ENCODE measurements around the gene ADRM1. TPM values are rescaled to one million over a fixed set of nuclear protein-coding genes. Genes with fewer than 3 reads are reported as not detected.

Gene ADRM1
- total RNA-seq, 1 donor from 2014 or later = 125 TPM

GRCh38 chr20:62263396-62263795 lies 39.4 kb upstream of the ADRM1 start:
- FAIRE-seq (no peak), DNase-seq (ENCODE audit: low read depth) (no peak)
- peaks cover 6% of the 10 kb centered on the region for H3K9me3 ChIP-seq (ENCODE audit: insufficient read depth, low read depth, low read length)
- no peaks in the 10 kb centered on the region for H3K27me3 ChIP-seq (ENCODE audit: insufficient read depth, low read length)
- H3K79me2 ChIP-seq (ENCODE audit: insufficient read depth, low read length) = no peaks in the 10 kb centered on the region
- H2AFZ ChIP-seq (ENCODE audit: low read depth, low read length) = no peak overlapping the region
- peaks cover 8% of the 10 kb centered on the region for H3K36me3 ChIP-seq (ENCODE audit: insufficient read depth, low read length)
- H3K4me2 ChIP-seq (ENCODE audit: low read length) = no peak overlapping the region
- no peak overlapping the region for H3K4me3 Mint-ChIP-seq (ENCODE audit: unreplicated experiment)
- TF ChIP-seq EZH2 (IDR thresholded peaks at IDR 0.05; ENCODE audit: insufficient read depth, low read length) = no peak
- TF ChIP-seq, protein P1, sequence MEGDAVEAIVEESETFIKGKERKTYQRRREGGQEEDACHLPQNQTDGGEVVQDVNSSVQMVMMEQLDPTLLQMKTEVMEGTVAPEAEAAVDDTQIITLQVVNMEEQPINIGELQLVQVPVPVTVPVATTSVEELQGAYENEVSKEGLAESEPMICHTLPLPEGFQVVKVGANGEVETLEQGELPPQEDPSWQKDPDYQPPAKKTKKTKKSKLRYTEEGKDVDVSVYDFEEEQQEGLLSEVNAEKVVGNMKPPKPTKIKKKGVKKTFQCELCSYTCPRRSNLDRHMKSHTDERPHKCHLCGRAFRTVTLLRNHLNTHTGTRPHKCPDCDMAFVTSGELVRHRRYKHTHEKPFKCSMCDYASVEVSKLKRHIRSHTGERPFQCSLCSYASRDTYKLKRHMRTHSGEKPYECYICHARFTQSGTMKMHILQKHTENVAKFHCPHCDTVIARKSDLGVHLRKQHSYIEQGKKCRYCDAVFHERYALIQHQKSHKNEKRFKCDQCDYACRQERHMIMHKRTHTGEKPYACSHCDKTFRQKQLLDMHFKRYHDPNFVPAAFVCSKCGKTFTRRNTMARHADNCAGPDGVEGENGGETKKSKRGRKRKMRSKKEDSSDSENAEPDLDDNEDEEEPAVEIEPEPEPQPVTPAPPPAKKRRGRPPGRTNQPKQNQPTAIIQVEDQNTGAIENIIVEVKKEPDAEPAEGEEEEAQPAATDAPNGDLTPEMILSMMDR (IDR thresholded peaks at IDR 0.05; ENCODE audit: insufficient read depth, low read depth, low read length) = no peak
- no peak overlapping the region for H3K27ac Mint-ChIP-seq (ENCODE audit: unreplicated experiment)
- H3K9ac ChIP-seq (ENCODE audit: low read length) = no peak overlapping the region
- peaks cover 9% of the 10 kb centered on the region for H3K4me1 ChIP-seq (ENCODE audit: insufficient read depth, low read length)
- H4K20me1 ChIP-seq (ENCODE audit: insufficient read depth, low read length) = peaks cover 36% of the 10 kb centered on the region
- H3K4me3 ChIP-seq (ENCODE audit: insufficient read depth, low read depth, low read length) = no peak overlapping the region
- H3K9me3 Mint-ChIP-seq (ENCODE audit: unreplicated experiment) = peaks cover 4% of the 10 kb centered on the region
- peaks cover 15% of the 10 kb centered on the region for H3K4me1 Mint-ChIP-seq (ENCODE audit: low read depth, unreplicated experiment)
- H3K27me3 Mint-ChIP-seq (ENCODE audit: low read depth, unreplicated experiment) = no peaks in the 10 kb centered on the region
- no peak overlapping the region for H3K27ac ChIP-seq (ENCODE audit: low read depth, low read length)
- H3K36me3 Mint-ChIP-seq (ENCODE audit: low read depth, unreplicated experiment) = peaks cover 31% of the 10 kb centered on the region

DNA sequence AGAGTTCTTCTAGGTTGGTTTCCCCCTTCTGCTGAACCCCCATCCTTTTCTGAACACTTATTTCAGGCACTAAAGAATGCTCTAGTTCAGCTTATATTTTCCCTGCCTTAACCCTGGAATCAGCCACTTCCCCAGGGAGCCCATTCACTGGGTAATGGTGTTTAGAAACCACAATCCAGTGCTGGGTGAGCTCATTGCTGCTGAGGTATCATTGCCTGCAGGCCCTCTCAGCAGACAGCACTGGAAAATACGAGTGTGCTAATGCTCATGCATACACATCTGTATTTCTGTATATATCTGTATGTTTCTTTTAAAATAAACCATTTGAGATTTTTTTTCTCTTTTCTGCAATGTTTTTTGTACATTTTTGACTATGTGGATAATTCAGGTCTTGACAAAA lies 37.4 kb upstream of the ADRM1 start:
- Histone ChIP-seq H3K9me3 (ENCODE audit: insufficient read depth, low read depth, low read length) (peaks cover 6% of the 10 kb centered on the region), H3K27me3 (ENCODE audit: insufficient read depth, low read length) (no peaks in the 10 kb centered on the region), H3K27ac (ENCODE audit: low read depth, low read length) (no peak overlapping the region), H3K4me1 (ENCODE audit: insufficient read depth, low read length) (no peaks in the 10 kb centered on the region), H3K9ac (ENCODE audit: low read length) (no peak overlapping the region), H2AFZ (ENCODE audit: low read depth, low read length) (no peak overlapping the region), H4K20me1 (ENCODE audit: insufficient read depth, low read length) (peaks cover 30% of the 10 kb centered on the region), H3K4me2 (ENCODE audit: low read length) (no peak overlapping the region), H3K4me3 (ENCODE audit: insufficient read depth, low read depth, low read length) (no peak overlapping the region), H3K36me3 (ENCODE audit: insufficient read depth, low read length) (peaks cover 8% of the 10 kb centered on the region), H3K79me2 (ENCODE audit: insufficient read depth, low read length) (no peaks in the 10 kb centered on the region)
- FAIRE-seq (no peak), DNase-seq (ENCODE audit: low read depth) (no peak)
- TF ChIP-seq EZH2 (IDR thresholded peaks at IDR 0.05; ENCODE audit: insufficient read depth, low read length) = no peak
- TF ChIP-seq, protein P1 (IDR thresholded peaks at IDR 0.05; ENCODE audit: insufficient read depth, low read depth, low read length) = no peak
- Mint-ChIP-seq H3K4me3 (ENCODE audit: unreplicated experiment) (no peak overlapping the region), H3K27ac (ENCODE audit: unreplicated experiment) (no peak overlapping the region), H3K9me3 (ENCODE audit: unreplicated experiment) (peaks cover 4% of the 10 kb centered on the region), H3K27me3 (ENCODE audit: low read depth, unreplicated experiment) (no peaks in the 10 kb centered on the region), H3K4me1 (ENCODE audit: low read depth, unreplicated experiment) (no peaks in the 10 kb centered on the region), H3K36me3 (ENCODE audit: low read depth, unreplicated experiment) (peaks cover 27% of the 10 kb centered on the region)

DNA sequence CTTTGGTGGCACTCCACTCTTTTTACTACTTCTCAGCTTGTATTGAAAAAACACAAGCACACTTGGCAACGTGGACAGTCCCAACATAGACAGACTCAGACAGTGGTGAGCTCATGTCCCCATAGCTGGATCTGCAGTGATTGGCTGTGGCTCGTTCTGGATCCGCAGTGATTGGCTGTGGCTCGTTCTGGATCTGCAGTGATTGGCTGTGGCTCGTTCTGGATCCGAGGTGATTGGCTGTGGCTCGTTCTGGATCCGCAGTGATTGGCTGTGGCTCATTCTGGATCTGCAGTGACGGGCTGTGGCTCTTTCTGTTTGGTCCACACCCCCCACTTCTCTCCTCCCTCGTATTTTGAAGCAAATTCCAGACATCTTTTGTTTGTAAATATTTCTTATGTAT lies 36.5 kb upstream of the ADRM1 start:
- DNase-seq (ENCODE audit: low read depth) (no peak), FAIRE-seq (no peak)
- H3K4me2 ChIP-seq (ENCODE audit: low read length) = no peak overlapping the region
- Mint-ChIP-seq H3K36me3 (ENCODE audit: low read depth, unreplicated experiment) (peaks cover 27% of the 10 kb centered on the region), H3K27ac (ENCODE audit: unreplicated experiment) (no peak overlapping the region), H3K27me3 (ENCODE audit: low read depth, unreplicated experiment) (no peaks in the 10 kb centered on the region), H3K4me1 (ENCODE audit: low read depth, unreplicated experiment) (no peaks in the 10 kb centered on the region), H3K9me3 (ENCODE audit: unreplicated experiment) (peaks cover 4% of the 10 kb centered on the region), H3K4me3 (ENCODE audit: unreplicated experiment) (no peak overlapping the region)
- H3K27ac ChIP-seq (ENCODE audit: low read depth, low read length) = no peak overlapping the region
- H3K36me3 ChIP-seq (ENCODE audit: insufficient read depth, low read length) = peaks cover 8% of the 10 kb centered on the region
- no peak overlapping the region for H3K9ac ChIP-seq (ENCODE audit: low read length)
- no peak overlapping the region for H3K4me3 ChIP-seq (ENCODE audit: insufficient read depth, low read depth, low read length)
- no peak overlapping the region for H2AFZ ChIP-seq (ENCODE audit: low read depth, low read length)
- no peak for TF ChIP-seq EZH2 (IDR thresholded peaks at IDR 0.05; ENCODE audit: insufficient read depth, low read length)
- TF ChIP-seq, protein P1 (IDR thresholded peaks at IDR 0.05; ENCODE audit: insufficient read depth, low read depth, low read length) = no peak
- H3K27me3 ChIP-seq (ENCODE audit: insufficient read depth, low read length) = no peaks in the 10 kb centered on the region
- no peaks in the 10 kb centered on the region for H3K4me1 ChIP-seq (ENCODE audit: insufficient read depth, low read length)
- H4K20me1 ChIP-seq (ENCODE audit: insufficient read depth, low read length) = peaks cover 33% of the 10 kb centered on the region
- peaks cover 6% of the 10 kb centered on the region for H3K9me3 ChIP-seq (ENCODE audit: insufficient read depth, low read depth, low read length)
- no peaks in the 10 kb centered on the region for H3K79me2 ChIP-seq (ENCODE audit: insufficient read depth, low read length)

Data from astrocyte (in vitro differentiated cells and primary cell).